Karpas-422 (cell line): Measurements from ENCODE around the gene IQGAP1. TPM values are rescaled to one million over a fixed set of nuclear protein-coding genes. Genes with fewer than 3 reads are reported as not detected.

Experiments
- DNase-seq: peaks from one replicate; pipeline ENCODE4 v3.0.0-alpha.2; 2015
- H2AFZ ChIP-seq: fragments of 200-600 bp; sonication (generic); 2 replicates; pipeline ENCODE4 v1.6.1; 2014; ENCODE audit warnings: antibody characterized with exemption, low read length, mixed read lengths
- H3K27ac ChIP-seq: fragments of 200-600 bp; sonication (generic); 2 replicates; pipeline ENCODE4 v1.5.1; 2014; ENCODE audit warnings: mild to moderate bottlenecking, low read length, moderate library complexity
- H3K27me3 ChIP-seq: fragments of 200-600 bp; sonication (generic); 2 replicates; pipeline ENCODE4 v1.6.1; 2014; ENCODE audit warnings: low read length, mixed read lengths
- H3K36me3 ChIP-seq: fragments of 200-600 bp; sonication (generic); 2 replicates; pipeline ENCODE4 v1.6.1; 2014; ENCODE audit warnings: low read length, mixed read lengths; ENCODE audit not compliant: insufficient read depth
- H3K4me1 ChIP-seq: fragments of 200-600 bp; sonication (generic); 2 replicates; pipeline ENCODE4 v1.6.1; 2014; ENCODE audit warnings: mild to moderate bottlenecking, low read length, mixed read lengths
- H3K4me2 ChIP-seq: fragments of 200-600 bp; sonication (generic); 2 replicates; pipeline ENCODE4 v1.6.1; 2014; ENCODE audit warnings: low read length, low read depth, mild to moderate bottlenecking; ENCODE audit not compliant: poor library complexity, severe bottlenecking
- H3K4me3 ChIP-seq: fragments of 200-600 bp; sonication (generic); 2 replicates; pipeline ENCODE4 v1.5.1; 2014; ENCODE audit warnings: mild to moderate bottlenecking, antibody characterized with exemption, low read length, mixed read lengths
- H3K79me2 ChIP-seq: fragments of 200-600 bp; sonication (generic); 2 replicates; pipeline ENCODE4 v1.6.1; 2014; ENCODE audit warnings: mild to moderate bottlenecking, low read length, mixed read lengths
- H3K9ac ChIP-seq: fragments of 200-600 bp; sonication (generic); 2 replicates; pipeline ENCODE4 v1.6.0; 2014; ENCODE audit warnings: low read length
- H3K9me2 ChIP-seq: fragments of 200-600 bp; sonication (generic), shearing (Covaris generic); replicated peaks from 2 replicates; pipeline ENCODE4 v1.6.0; 2014; ENCODE audit warnings: mild to moderate bottlenecking, low read length, moderate library complexity; ENCODE audit not compliant: insufficient read depth
- H3K9me3 ChIP-seq: fragments of 300-700, 200-600 bp; sonication (generic); 2 replicates; pipeline ENCODE4 v1.6.1; 2014; ENCODE audit warnings: low read length, mixed read lengths
- H4K20me1 ChIP-seq: fragments of 200-600 bp; sonication (generic); 2 replicates; pipeline ENCODE4 v1.6.1; 2014; ENCODE audit warnings: mild to moderate bottlenecking, antibody characterized with exemption, low read length, low read depth; ENCODE audit not compliant: insufficient read depth
- total RNA-seq: library from RNA; depleted of rRNA; stranded (reverse); fragments of >200 nt; shearing (Covaris generic); gene quantifications from 2 replicates; pipeline ENCODE4 v1.2.3, GENCODE V29; 2014; ENCODE audit warnings: low replicate concordance

Gene IQGAP1
- total RNA-seq, 1 experiment from 2014 or later = 122 TPM

DNA sequence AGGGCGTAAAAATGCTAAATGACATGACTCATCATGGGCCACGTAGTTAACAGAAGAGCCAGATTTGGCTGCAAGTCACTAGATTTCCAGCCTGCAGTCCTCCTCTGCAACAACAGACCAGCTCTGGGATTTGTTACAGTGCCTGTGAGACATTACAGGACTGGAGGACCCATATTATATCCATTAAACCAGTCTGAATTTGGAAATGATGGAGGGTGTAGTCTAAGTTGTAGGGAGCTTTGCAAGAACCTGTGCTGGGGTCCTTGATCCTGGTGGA lies 25.2 kb upstream of the IQGAP1 start:
- H3K9me3 ChIP-seq = no peaks in the 10 kb centered on the region
- H3K4me1 ChIP-seq = no peaks in the 10 kb centered on the region
- no peaks in the 10 kb centered on the region for H3K9me2 ChIP-seq
- no peak overlapping the region for H3K4me3 ChIP-seq
- no peak overlapping the region for H3K4me2 ChIP-seq
- H3K9ac ChIP-seq = no peak overlapping the region
- H3K27ac ChIP-seq = no peak overlapping the region
- no peaks in the 10 kb centered on the region for H3K36me3 ChIP-seq
- no peak for DNase-seq
- H3K79me2 ChIP-seq = no peaks in the 10 kb centered on the region
- no peaks in the 10 kb centered on the region for H3K27me3 ChIP-seq
- H2AFZ ChIP-seq = no peak overlapping the region
- no peaks in the 10 kb centered on the region for H4K20me1 ChIP-seq

DNA sequence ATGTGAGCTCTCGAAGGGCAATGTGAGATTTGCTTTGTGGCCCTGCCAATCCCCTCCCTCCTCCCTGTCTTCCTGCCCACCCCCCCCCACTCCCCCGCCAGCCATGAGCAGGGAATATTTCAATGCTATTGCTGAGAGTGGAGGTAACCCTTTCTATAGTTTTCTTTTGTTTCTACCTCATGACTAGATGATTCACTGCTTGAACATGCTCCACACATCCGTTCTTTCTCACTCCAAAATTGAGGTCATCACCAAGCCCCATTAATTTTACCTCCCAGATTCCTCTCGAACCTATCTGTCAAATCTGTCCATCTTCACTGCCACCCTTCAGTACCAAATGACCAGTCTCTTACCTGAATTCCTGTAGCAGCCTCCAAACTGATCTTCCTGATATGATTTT lies 23.8 kb upstream of the IQGAP1 start:
- no peak overlapping the region for H3K4me2 ChIP-seq
- no peaks in the 10 kb centered on the region for H3K9me3 ChIP-seq
- no peaks in the 10 kb centered on the region for H3K9me2 ChIP-seq
- H2AFZ ChIP-seq = no peak overlapping the region
- no peak overlapping the region for H3K9ac ChIP-seq
- H3K4me1 ChIP-seq = no peaks in the 10 kb centered on the region
- H3K36me3 ChIP-seq = no peaks in the 10 kb centered on the region
- H4K20me1 ChIP-seq = no peaks in the 10 kb centered on the region
- no peak overlapping the region for H3K4me3 ChIP-seq
- H3K27ac ChIP-seq = no peak overlapping the region
- H3K79me2 ChIP-seq = no peaks in the 10 kb centered on the region
- H3K27me3 ChIP-seq = no peaks in the 10 kb centered on the region
- DNase-seq = no peak

DNA sequence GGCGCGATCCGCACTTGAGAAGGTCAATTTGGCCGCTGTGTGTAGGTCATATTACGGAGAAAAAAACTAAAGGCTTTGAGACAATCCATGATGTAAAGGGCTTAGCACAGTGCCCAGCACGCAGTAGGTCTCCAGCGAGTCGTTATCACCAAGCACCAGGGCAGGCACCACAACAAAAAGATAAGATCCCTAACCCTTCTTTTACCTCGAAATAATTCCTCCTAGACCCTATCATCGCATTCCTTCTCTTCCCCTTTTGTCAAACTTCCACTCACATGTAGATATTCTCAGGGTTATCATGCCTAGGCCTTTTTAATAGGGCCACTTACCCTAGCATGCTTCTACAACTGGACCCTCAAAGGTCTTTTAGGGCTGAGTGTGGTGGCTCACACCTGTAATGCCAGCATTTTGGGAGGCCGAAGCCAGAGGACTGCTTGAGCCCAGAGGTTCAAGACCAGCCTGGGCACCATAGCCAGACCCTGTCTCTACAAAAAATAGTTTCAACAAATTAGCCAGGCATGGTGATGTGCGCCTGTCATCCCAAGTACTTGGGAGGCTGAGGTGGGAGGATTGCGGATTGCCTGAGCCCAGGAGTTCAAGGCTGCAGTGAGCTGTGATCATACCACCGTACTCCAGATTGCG lies 22.5 kb upstream of the IQGAP1 start:
- no peaks in the 10 kb centered on the region for H4K20me1 ChIP-seq
- no peaks in the 10 kb centered on the region for H3K36me3 ChIP-seq
- no peak overlapping the region for H3K27ac ChIP-seq
- no peak for DNase-seq
- H3K9me3 ChIP-seq = no peaks in the 10 kb centered on the region
- no peak overlapping the region for H3K4me2 ChIP-seq
- no peaks in the 10 kb centered on the region for H3K27me3 ChIP-seq
- no peak overlapping the region for H2AFZ ChIP-seq
- no peak overlapping the region for H3K4me3 ChIP-seq
- H3K9ac ChIP-seq = no peak overlapping the region
- no peaks in the 10 kb centered on the region for H3K9me2 ChIP-seq
- H3K4me1 ChIP-seq = no peaks in the 10 kb centered on the region
- H3K79me2 ChIP-seq = no peaks in the 10 kb centered on the region

DNA sequence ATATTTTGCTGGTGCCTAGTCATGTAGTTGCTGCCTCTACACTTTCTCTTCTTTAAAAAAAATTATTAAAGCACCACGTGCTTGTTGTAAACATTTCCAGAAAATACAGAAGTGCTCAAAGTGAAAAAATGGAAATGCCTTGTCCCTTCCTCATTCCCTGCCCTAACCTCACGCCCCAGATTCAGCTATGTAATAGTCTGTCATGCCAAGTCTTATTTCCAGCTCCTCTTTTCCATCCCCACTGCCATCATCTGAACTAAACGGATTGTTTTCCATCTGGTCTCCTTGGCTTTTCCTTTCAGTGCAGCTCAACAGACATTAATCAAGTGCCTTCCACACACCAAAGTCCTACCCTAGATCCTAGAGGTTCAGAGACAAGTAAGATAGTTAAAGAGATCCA lies 20.5 kb upstream of the IQGAP1 start:
- Histone ChIP-seq H2AFZ (no peak overlapping the region), H3K4me2 (no peak overlapping the region), H3K27me3 (no peaks in the 10 kb centered on the region), H3K79me2 (no peaks in the 10 kb centered on the region), H4K20me1 (no peaks in the 10 kb centered on the region), H3K4me3 (no peak overlapping the region), H3K27ac (no peak overlapping the region), H3K36me3 (no peaks in the 10 kb centered on the region), H3K4me1 (no peaks in the 10 kb centered on the region), H3K9me2 (no peaks in the 10 kb centered on the region), H3K9ac (no peak overlapping the region), H3K9me3 (no peaks in the 10 kb centered on the region)
- DNase-seq = no peak

DNA sequence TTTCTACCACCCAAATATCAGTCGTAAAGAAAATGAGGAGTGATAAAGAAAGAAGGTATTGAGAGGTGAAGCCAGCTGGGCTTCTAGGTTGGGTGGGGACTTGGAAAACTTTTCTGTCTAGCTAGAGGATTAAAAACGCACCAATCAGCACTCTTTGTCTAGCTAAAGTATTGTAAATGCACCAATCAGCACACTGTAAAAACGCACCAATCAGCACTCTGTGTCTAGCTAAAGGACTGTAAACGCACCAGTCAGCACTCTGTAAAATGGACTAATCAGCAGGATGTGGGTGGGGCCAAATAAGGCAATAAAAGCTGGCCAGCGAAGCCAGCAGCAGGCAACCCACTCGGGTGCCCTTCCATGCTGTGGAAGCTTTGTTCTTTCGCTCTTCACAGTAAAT lies 13.0 kb upstream of the IQGAP1 start:
- Histone ChIP-seq H3K36me3 (no peaks in the 10 kb centered on the region), H2AFZ (no peak overlapping the region), H3K4me1 (no peaks in the 10 kb centered on the region), H3K27ac (no peak overlapping the region), H3K4me3 (no peak overlapping the region), H3K27me3 (no peaks in the 10 kb centered on the region), H3K4me2 (no peak overlapping the region), H3K9me2 (no peaks in the 10 kb centered on the region), H4K20me1 (no peaks in the 10 kb centered on the region), H3K9me3 (peaks cover 9% of the 10 kb centered on the region), H3K9ac (no peak overlapping the region), H3K79me2 (no peaks in the 10 kb centered on the region)
- DNase-seq = peak; percentile 27

DNA sequence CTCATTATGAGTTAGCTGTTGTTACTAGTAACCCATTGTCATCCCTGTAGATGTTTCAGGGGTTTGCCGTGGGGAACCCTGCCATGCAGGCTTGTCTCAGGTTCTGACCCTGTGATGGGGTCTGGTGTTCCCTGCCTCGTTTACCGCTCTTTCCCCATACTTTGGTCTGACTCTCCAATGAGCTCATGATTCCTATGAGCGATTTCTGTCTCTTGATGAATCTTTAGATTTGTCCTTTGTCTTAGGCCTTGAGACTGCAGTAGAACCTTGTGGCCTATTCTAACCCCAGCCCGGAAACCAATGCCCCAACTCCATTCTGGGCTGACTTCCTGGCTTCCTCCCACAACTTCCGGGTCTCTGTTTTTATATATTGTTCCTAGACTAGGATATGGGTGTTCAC lies 11.3 kb upstream of the IQGAP1 start:
- H3K9me2 ChIP-seq = no peaks in the 10 kb centered on the region
- H3K4me2 ChIP-seq = no peak overlapping the region
- H3K36me3 ChIP-seq = no peaks in the 10 kb centered on the region
- H3K4me1 ChIP-seq = no peaks in the 10 kb centered on the region
- H3K27ac ChIP-seq = no peak overlapping the region
- no peaks in the 10 kb centered on the region for H4K20me1 ChIP-seq
- H3K4me3 ChIP-seq = no peak overlapping the region
- H2AFZ ChIP-seq = peak overlapping the region; percentile 69; the same call in 1 of the 2 replicates
- H3K27me3 ChIP-seq = no peaks in the 10 kb centered on the region
- no peak for DNase-seq
- peaks cover 9% of the 10 kb centered on the region for H3K9me3 ChIP-seq
- no peaks in the 10 kb centered on the region for H3K79me2 ChIP-seq
- no peak overlapping the region for H3K9ac ChIP-seq

DNA sequence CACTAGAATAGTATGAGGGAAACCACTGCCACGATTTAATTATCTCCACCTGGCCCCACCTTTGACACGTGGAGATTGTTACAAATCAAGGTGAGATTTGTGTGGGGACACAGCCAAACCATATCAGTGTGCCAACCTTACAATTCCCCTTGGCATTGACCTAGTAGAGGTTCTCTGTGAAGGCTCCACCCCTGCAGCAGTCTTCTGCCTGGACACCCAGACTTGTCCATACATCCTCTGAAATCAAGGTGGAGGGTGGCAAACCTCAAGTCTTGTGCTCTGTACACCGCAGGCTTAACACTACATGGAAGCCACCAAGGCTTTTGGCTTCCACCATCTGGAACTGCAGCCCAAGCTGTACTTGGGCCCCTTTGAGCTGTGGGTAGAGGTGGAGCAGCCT lies 8.8 kb upstream of the IQGAP1 start:
- Histone ChIP-seq H3K36me3 (no peaks in the 10 kb centered on the region), H3K9me2 (no peaks in the 10 kb centered on the region), H3K4me1 (no peaks in the 10 kb centered on the region), H3K4me3 (no peak overlapping the region), H3K4me2 (no peak overlapping the region), H3K9me3 (peaks cover 9% of the 10 kb centered on the region), H4K20me1 (no peaks in the 10 kb centered on the region), H3K27ac (no peak overlapping the region), H2AFZ (no peak overlapping the region), H3K9ac (no peak overlapping the region), H3K27me3 (no peaks in the 10 kb centered on the region), H3K79me2 (no peaks in the 10 kb centered on the region)
- DNase-seq = peak; percentile 34

DNA sequence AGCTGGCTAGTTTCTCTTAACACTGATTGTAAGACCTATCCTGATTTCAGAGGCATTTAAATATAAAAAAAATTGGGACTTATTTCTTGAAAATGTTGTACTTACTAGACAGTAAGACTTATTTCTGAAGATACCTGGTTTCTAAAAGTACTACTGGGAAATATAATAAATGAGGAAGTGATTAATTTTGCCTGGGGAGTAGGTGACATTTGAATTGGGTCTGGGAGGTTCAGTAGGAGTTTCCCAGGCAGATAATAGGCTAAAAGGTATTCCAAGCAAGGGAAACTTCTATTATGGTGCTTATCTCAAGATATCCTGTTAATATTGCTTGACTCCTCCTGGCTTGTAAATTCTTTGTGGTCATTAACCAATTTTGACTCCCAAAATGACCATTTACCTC lies 6.5 kb upstream of the IQGAP1 start:
- peaks cover 9% of the 10 kb centered on the region for H3K9me3 ChIP-seq

DNA sequence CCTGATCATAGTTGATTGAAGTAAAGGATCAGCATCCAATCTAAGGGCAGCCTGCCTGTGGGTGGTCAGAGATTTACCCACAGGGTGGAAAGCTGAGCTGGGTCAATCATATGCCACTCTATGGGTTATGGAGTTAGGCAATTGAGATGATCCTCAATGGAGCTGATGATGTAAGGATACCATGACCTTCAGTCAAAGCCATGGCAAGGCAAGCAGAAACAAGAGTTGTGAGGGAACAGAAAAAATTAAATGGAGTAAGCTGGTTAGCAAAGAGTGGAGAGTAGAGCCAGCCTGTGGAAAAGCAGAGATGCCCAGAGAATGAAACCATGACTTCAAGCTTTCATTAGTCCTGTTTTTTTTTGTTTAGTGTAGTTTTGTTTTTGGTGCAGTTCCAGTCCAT lies 5.7 kb upstream of the IQGAP1 start:
- H4K20me1 ChIP-seq = no peaks in the 10 kb centered on the region
- no peaks in the 10 kb centered on the region for H3K36me3 ChIP-seq
- no peak overlapping the region for H3K4me2 ChIP-seq
- H3K4me3 ChIP-seq = no peak overlapping the region
- no peaks in the 10 kb centered on the region for H3K79me2 ChIP-seq
- DNase-seq = peak; percentile 36
- H3K9me3 ChIP-seq = peaks cover 9% of the 10 kb centered on the region
- peaks cover under 1% of the 10 kb centered on the region; the same call in 1 of the 2 replicates for H3K4me1 ChIP-seq
- no peaks in the 10 kb centered on the region for H3K27me3 ChIP-seq
- no peak overlapping the region for H3K27ac ChIP-seq
- H3K9me2 ChIP-seq = no peaks in the 10 kb centered on the region
- H3K9ac ChIP-seq = no peak overlapping the region
- H2AFZ ChIP-seq = no peak overlapping the region

More for the DNA sequence above, 6.5 kb upstream of the IQGAP1 start:
- DNase-seq = peak; percentile 36
- no peaks in the 10 kb centered on the region for H3K27me3 ChIP-seq
- H3K27ac ChIP-seq = no peak overlapping the region
- H3K4me2 ChIP-seq = no peak overlapping the region
- H3K4me1 ChIP-seq = no peaks in the 10 kb centered on the region
- H3K79me2 ChIP-seq = no peaks in the 10 kb centered on the region
- H3K9ac ChIP-seq = no peak overlapping the region
- H3K4me3 ChIP-seq = no peak overlapping the region
- H4K20me1 ChIP-seq = no peaks in the 10 kb centered on the region
- no peaks in the 10 kb centered on the region for H3K36me3 ChIP-seq
- no peaks in the 10 kb centered on the region for H3K9me2 ChIP-seq
- H2AFZ ChIP-seq = no peak overlapping the region
